Hematopoietic multipotent progenitor cell treated with erythropoietin and hydrocortisone succinate and interleukin-3 and kit ligand, for 4 days (in vitro differentiated cells): ENCODE data around the gene UBE2J2.

Source experiments
- DNase-seq: peaks from one replicate; pipeline ENCODE4 v3.0.0-alpha.2; 2015

The UBE2J2 gene

GRCh38 chr1:1225238-1225845, 48.3 kb downstream of the UBE2J2 start:
- DNase-seq, result no peak

- no peak for DNase-seq
Measured at GRCh38 chr1:1223891-1224290, 49.8 kb downstream of the UBE2J2 start.

- DNase-seq, result no peak
Measured at GRCh38 chr1:1223321-1223720, 50.3 kb downstream of the UBE2J2 start.

- no peak for DNase-seq
Measured at GRCh38 chr1:1222575-1223225, 51.0 kb downstream of the UBE2J2 start.

- no peak for DNase-seq
Measured at GRCh38 chr1:1221887-1222574, 51.6 kb downstream of the UBE2J2 start.

- no peak for DNase-seq
Measured at GRCh38 chr1:1220197-1220596, 53.5 kb downstream of the UBE2J2 start.

- DNase-seq, result no peak
Measured at GRCh38 chr1:1219341-1219740, 54.3 kb downstream of the UBE2J2 start.

GRCh38 chr1:1218524-1219200, 55.0 kb downstream of the UBE2J2 start:
- no peak for DNase-seq

- DNase-seq, result no peak
Measured at GRCh38 chr1:1217621-1218523, 55.8 kb downstream of the UBE2J2 start.

GRCh38 chr1:1216770-1217620, 56.7 kb downstream of the UBE2J2 start:
- DNase-seq, result no peak

GRCh38 chr1:1215881-1216605, 57.6 kb downstream of the UBE2J2 start:
- DNase-seq, result no peak

GRCh38 chr1:1215080-1215676, 58.5 kb downstream of the UBE2J2 start:
- no peak for DNase-seq

GRCh38 chr1:1213345-1214265, 60.0 kb downstream of the UBE2J2 start, which contains the start of gene TNFRSF4:
Gene TNFRSF4, minus strand, starts transcription at chr1:1214153. Its CDS starts 26 bp downstream, at chr1:1214127.
- no peak for DNase-seq

GRCh38 chr1:1212780-1213344, 60.8 kb downstream of the UBE2J2 start:
- peak; percentile 82 for DNase-seq

GRCh38 chr1:1211541-1212441, 61.9 kb downstream of the UBE2J2 start:
- DNase-seq, result no peak

GRCh38 chr1:1210726-1211540, 62.7 kb downstream of the UBE2J2 start:
- no peak for DNase-seq
